ENCODE data around the gene APOB. TPM values are rescaled to one million over a fixed set of nuclear protein-coding genes. Genes with fewer than 3 reads are reported as not detected.

The APOB gene
- polyA plus RNA-seq, 1 of the 3 experiments (the other 2 are of a cell fraction) = not detected

GRCh38 chr2:21070341-21071257 is 26.7 kb upstream of the APOB start:
- H3K27ac ChIP-seq (ENCODE audit: low read depth in 2 of 2, low read length in 1 of 2) = peak overlapping the region in 1 of 2 experiments; percentile 89; a peak in 1 of 4 replicates
- ChIA-PET POLR2A (no interaction called here), CTCF (interaction anchor here (0.6 to 3.8 kb wide), 5 partner anchors 12 to 832 kb away, joined by 3 to 22 read pairs (median 3); partner anchors contain the start of gene APOB)
- peak; percentile 42 for DNase-seq
- peaks cover 0 to 19% of the 10 kb centered on the region in 2 experiments; a peak in 2 of 4 replicates for H3K4me1 ChIP-seq (ENCODE audit: control insufficient read depth in 1 of 2, insufficient read depth in 2 of 2, low read depth in 1 of 2, low read length in 1 of 2)
- H3F3A ChIP-seq (replicated peaks; ENCODE audit: insufficient read depth) = no peaks in the 10 kb centered on the region
- no peak overlapping the region for H2AFZ ChIP-seq (ENCODE audit: low read depth)
- H3K4me3 ChIP-seq (ENCODE audit: low read depth in 2 of 2, low read length in 1 of 2) = no peak overlapping the region
- H3K36me3 ChIP-seq (replicated peaks in 1 of 2; ENCODE audit: control insufficient read depth in 1 of 2, insufficient read depth in 2 of 2, low read length in 1 of 2) = no peaks in the 10 kb centered on the region
- H3K9me3 ChIP-seq = no peaks in the 10 kb centered on the region
- H3K9me2 ChIP-seq = no peaks in the 10 kb centered on the region
- H3K27me3 ChIP-seq (ENCODE audit: insufficient read depth) = no peaks in the 10 kb centered on the region
- no peak overlapping the region for H3K4me2 ChIP-seq
- TF ChIP-seq RCOR1 (IDR thresholded peaks at IDR 0.05; ENCODE audit: low read length) (peak; percentile 43; the same call in 1 of the 2 replicates), YY1 (IDR thresholded peaks at IDR 0.05; ENCODE audit: low read depth) (no peak), EP300 (IDR thresholded peaks at IDR 0.05; ENCODE audit: borderline replicate concordance in 1 of 2, low read depth in 1 of 2, low read length in 1 of 2) (peak in 1 of 2 experiments; percentile 83; a peak in 2 of 4 replicates), CHD2 (IDR thresholded peaks at IDR 0.05; ENCODE audit: low read length, partially characterized antibody) (peak; percentile 16)
- TF ChIP-seq, protein P1, sequence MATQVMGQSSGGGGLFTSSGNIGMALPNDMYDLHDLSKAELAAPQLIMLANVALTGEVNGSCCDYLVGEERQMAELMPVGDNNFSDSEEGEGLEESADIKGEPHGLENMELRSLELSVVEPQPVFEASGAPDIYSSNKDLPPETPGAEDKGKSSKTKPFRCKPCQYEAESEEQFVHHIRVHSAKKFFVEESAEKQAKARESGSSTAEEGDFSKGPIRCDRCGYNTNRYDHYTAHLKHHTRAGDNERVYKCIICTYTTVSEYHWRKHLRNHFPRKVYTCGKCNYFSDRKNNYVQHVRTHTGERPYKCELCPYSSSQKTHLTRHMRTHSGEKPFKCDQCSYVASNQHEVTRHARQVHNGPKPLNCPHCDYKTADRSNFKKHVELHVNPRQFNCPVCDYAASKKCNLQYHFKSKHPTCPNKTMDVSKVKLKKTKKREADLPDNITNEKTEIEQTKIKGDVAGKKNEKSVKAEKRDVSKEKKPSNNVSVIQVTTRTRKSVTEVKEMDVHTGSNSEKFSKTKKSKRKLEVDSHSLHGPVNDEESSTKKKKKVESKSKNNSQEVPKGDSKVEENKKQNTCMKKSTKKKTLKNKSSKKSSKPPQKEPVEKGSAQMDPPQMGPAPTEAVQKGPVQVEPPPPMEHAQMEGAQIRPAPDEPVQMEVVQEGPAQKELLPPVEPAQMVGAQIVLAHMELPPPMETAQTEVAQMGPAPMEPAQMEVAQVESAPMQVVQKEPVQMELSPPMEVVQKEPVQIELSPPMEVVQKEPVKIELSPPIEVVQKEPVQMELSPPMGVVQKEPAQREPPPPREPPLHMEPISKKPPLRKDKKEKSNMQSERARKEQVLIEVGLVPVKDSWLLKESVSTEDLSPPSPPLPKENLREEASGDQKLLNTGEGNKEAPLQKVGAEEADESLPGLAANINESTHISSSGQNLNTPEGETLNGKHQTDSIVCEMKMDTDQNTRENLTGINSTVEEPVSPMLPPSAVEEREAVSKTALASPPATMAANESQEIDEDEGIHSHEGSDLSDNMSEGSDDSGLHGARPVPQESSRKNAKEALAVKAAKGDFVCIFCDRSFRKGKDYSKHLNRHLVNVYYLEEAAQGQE (IDR thresholded peaks at IDR 0.05; ENCODE audit: low read depth, low read length) = no peak
- no peaks in the 10 kb centered on the region for H3K79me2 ChIP-seq (ENCODE audit: insufficient read depth)
- H3K9ac ChIP-seq = no peak overlapping the region
- WGBS (ENCODE audit: low lambda C conversion rate) = 55% methylated on average over 9 of the region's 9 CpGs
- no peaks in the 10 kb centered on the region for H4K20me1 ChIP-seq (ENCODE audit: insufficient read depth)

DNA sequence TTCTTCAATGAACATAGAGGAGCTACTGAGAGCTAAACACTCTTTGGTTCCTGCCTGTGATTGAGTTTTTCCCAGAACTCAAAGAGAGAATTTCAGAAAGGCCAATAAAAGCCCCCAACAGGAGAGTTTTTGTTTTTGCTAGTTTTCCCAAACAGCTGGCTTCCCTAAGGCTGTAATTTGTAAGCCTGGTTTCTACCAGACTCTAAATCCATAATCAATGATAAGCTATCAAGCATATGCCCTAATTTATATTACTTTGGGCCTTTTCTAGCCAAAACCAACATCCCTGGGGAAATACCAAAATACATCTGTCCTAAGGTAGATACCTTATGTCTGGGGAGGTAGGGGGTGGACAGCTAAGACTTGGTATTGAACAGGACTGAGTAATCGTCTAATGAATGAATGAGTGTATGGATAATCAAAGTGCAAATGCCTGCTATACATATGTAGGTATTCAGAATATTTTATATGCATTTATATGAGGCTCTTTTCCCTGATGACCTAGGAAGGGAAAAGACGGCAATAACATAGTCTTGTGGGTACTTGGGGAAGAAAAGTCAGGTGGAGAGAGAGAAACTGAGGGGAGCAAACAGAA is 26.0 kb upstream of the APOB start:
- H3K27ac ChIP-seq (ENCODE audit: low read depth in 2 of 2, low read length in 1 of 2) = peak overlapping the region in 1 of 2 experiments; percentile 89; a peak in 1 of 4 replicates
- CTCF ChIA-PET = interaction anchor here (0.7 to 3.8 kb wide), 2 partner anchors 23 to 27 kb away, joined by 3 to 22 read pairs; partner anchors contain the start of gene APOB
- TF ChIP-seq CHD2 (IDR thresholded peaks at IDR 0.05; ENCODE audit: low read length, partially characterized antibody) (peak; percentile 35), GATA2 (CRISPR knock-in tag; IDR thresholded peaks at IDR 0.05) (0 out of 2 replicates have a peak, but pooled peaks have one; percentile 53), TCF12 (IDR thresholded peaks at IDR 0.05) (peak; percentile 29; the same call in 1 of the 2 replicates), EP300 (IDR thresholded peaks at IDR 0.05; ENCODE audit: borderline replicate concordance in 1 of 2, low read depth in 1 of 2, low read length in 1 of 2) (peak in 1 of 2 experiments; percentile 92; a peak in 2 of 4 replicates), RAD21 (IDR thresholded peaks at IDR 0.05; ENCODE audit: low read length) (peak; percentile 15; the same call in 1 of the 2 replicates), SMC3 (IDR thresholded peaks at IDR 0.05; ENCODE audit: low read depth, low read length) (no peak)
- TF ChIP-seq, protein P2, sequence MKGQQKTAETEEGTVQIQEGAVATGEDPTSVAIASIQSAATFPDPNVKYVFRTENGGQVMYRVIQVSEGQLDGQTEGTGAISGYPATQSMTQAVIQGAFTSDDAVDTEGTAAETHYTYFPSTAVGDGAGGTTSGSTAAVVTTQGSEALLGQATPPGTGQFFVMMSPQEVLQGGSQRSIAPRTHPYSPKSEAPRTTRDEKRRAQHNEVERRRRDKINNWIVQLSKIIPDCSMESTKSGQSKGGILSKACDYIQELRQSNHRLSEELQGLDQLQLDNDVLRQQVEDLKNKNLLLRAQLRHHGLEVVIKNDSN (IDR thresholded peaks at IDR 0.05; ENCODE audit: borderline replicate concordance, low read depth) = no peak
- TF ChIP-seq, protein P1 (IDR thresholded peaks at IDR 0.05; ENCODE audit: low read depth, low read length) = no peak
- TF ChIP-seq, protein P3, sequence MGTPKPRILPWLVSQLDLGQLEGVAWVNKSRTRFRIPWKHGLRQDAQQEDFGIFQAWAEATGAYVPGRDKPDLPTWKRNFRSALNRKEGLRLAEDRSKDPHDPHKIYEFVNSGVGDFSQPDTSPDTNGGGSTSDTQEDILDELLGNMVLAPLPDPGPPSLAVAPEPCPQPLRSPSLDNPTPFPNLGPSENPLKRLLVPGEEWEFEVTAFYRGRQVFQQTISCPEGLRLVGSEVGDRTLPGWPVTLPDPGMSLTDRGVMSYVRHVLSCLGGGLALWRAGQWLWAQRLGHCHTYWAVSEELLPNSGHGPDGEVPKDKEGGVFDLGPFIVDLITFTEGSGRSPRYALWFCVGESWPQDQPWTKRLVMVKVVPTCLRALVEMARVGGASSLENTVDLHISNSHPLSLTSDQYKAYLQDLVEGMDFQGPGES (IDR thresholded peaks at IDR 0.05; ENCODE audit: low read depth, low read length) = no peak

More for the DNA sequence above, 26.0 kb upstream of the APOB start:
- Histone ChIP-seq H2AFZ (ENCODE audit: low read depth) (no peak overlapping the region), H3K27me3 (ENCODE audit: insufficient read depth) (no peaks in the 10 kb centered on the region), H3F3A (replicated peaks; ENCODE audit: insufficient read depth) (no peaks in the 10 kb centered on the region), H3K4me1 (ENCODE audit: control insufficient read depth in 1 of 2, insufficient read depth in 2 of 2, low read depth in 1 of 2, low read length in 1 of 2) (peaks cover 0 to 19% of the 10 kb centered on the region in 2 experiments; a peak in 2 of 4 replicates), H3K4me2 (no peak overlapping the region), H3K4me3 (ENCODE audit: low read depth in 2 of 2, low read length in 1 of 2) (no peak overlapping the region), H3K9me3 (no peaks in the 10 kb centered on the region), H4K20me1 (ENCODE audit: insufficient read depth) (no peaks in the 10 kb centered on the region), H3K9ac (no peak overlapping the region), H3K79me2 (ENCODE audit: insufficient read depth) (no peaks in the 10 kb centered on the region), H3K36me3 (replicated peaks in 1 of 2; ENCODE audit: control insufficient read depth in 1 of 2, insufficient read depth in 2 of 2, low read length in 1 of 2) (no peaks in the 10 kb centered on the region), H3K9me2 (no peaks in the 10 kb centered on the region)
- no peak for DNase-seq
- WGBS (ENCODE audit: low lambda C conversion rate) = 21% methylated on average over 2 of the region's 2 CpGs
- POLR2A ChIA-PET = no interaction called here
